OCI-LY1 (cell line): ENCODE results near the gene CAMTA2.

Source experiments
- CTCF ChIP-seq: fragments of 200-600 bp; sonication (generic), shearing (Covaris generic); IDR thresholded peaks from 2 replicates; pipeline ENCODE4 v1.5.1; 2017; ENCODE audit warnings: mild to moderate bottlenecking, antibody characterized with exemption, low read length, moderate library complexity, mixed read lengths
- EZH2 ChIP-seq: fragments of 200-600 bp; sonication (generic), shearing (Covaris generic); IDR thresholded peaks from 2 replicates; pipeline ENCODE4 v1.8.0; 2017; ENCODE audit warnings: borderline replicate concordance, mixed run types, mild to moderate bottlenecking, antibody characterized with exemption, low read length, moderate library complexity, mixed read lengths

DNA sequence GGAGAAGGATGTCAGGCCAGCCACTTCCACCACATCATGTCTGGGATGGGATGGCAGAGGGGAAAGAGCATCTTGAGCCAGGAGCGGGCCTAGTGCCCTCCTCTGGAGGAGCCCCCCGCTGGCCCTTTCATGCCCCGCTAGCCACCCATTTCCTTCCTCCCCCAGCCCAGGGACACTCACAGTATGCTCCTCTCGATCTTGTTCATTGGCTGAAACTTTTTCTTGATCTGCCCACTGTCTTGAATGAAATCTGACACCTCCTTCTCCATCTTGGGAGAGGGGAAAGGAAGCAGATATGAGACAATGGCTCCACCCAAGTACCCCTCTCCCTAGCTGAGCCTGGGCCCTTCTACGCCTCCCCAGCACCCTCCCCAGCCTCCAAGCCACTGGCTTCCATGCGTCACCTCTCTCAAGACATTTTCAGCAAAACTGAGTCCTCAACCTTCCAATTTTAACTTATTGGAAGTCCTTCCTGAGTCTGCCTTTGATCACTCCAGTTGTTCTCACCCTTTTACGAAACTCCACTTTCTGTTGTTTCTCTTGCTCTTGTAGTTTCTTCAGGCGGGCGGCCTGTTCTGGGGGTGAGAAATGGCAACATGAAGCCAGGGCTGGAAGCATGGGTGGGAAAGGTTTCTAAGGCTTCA is 27.1 kb downstream of the CAMTA2 start:
- TF ChIP-seq CTCF: no peak
- no peak for TF ChIP-seq EZH2
